ENCODE measurements around the gene TMPRSS9. TPM values are rescaled to one million over a fixed set of nuclear protein-coding genes. Genes with fewer than 3 reads are reported as not detected.

TMPRSS9 gene
- total and polyA plus RNA-seq, 12 donors, result 0.32 to 1.7 (median 1.1) TPM

GRCh38 chr19:2334986-2335846 lies 24.8 kb upstream of the TMPRSS9 start:
- WGBS, 4 donors, result 91 to 95% (median 93%) methylated on average over 25 to 26 of the region's 26 CpGs
- intact Hi-C loops (cut with DNase I), result no loop called here
- Histone ChIP-seq H3K27ac (no peak overlapping the region), H3K4me1 (replicated peaks in 1 of 2) (no peaks in the 10 kb centered on the region), H3K9me3 (replicated peaks in 1 of 3) (no peaks in the 10 kb centered on the region), H3K36me3 (replicated peaks in 1 of 2) (peaks cover 0 to 5% of the 10 kb centered on the region in 2 donors), H3K27me3 (no peaks in the 10 kb centered on the region), H3K4me3 (no peak overlapping the region)
- no peak for TF ChIP-seq CTCF (IDR thresholded peaks at IDR 0.05)
- no peak for TF ChIP-seq POLR2A (IDR thresholded peaks at IDR 0.05)
- no peak for DNase-seq

GRCh38 chr19:2335848-2336247 lies 24.2 kb upstream of the TMPRSS9 start:
- Histone ChIP-seq H3K9me3 (replicated peaks in 1 of 3) (no peaks in the 10 kb centered on the region), H3K36me3 (replicated peaks in 1 of 2) (peaks cover 0 to 5% of the 10 kb centered on the region in 2 donors), H3K27me3 (no peaks in the 10 kb centered on the region), H3K4me3 (no peak overlapping the region), H3K4me1 (replicated peaks in 1 of 2) (no peaks in the 10 kb centered on the region), H3K27ac (no peak overlapping the region)
- TF ChIP-seq POLR2A (IDR thresholded peaks at IDR 0.05) (no peak), CTCF (IDR thresholded peaks at IDR 0.05) (no peak)
- intact Hi-C loops (cut with DNase I), result no loop called here
- DNase-seq, result no peak
- WGBS, 4 donors, result 63 to 97% (median 88%) methylated on average over 3 of the region's 3 CpGs

GRCh38 chr19:2336528-2337328 lies 23.3 kb upstream of the TMPRSS9 start:
- no peak for DNase-seq
- Histone ChIP-seq H3K4me1 (replicated peaks in 1 of 2) (no peaks in the 10 kb centered on the region), H3K36me3 (replicated peaks in 1 of 2) (peaks cover 0 to 14% of the 10 kb centered on the region in 2 donors), H3K9me3 (replicated peaks in 1 of 3) (no peaks in the 10 kb centered on the region), H3K27me3 (no peaks in the 10 kb centered on the region), H3K4me3 (no peak overlapping the region), H3K27ac (no peak overlapping the region)
- intact Hi-C loops (cut with DNase I), result no loop called here
- WGBS, 4 donors, result 76 to 91% (median 84%) methylated on average over 11 to 33 of the region's 33 CpGs
- no peak for TF ChIP-seq CTCF (IDR thresholded peaks at IDR 0.05)

GRCh38 chr19:2337329-2337707 lies 22.7 kb upstream of the TMPRSS9 start:
- intact Hi-C loops (cut with DNase I), result no loop called here
- 68 to 89% (median 79%) methylated on average over 3 to 19 of the region's 19 CpGs for WGBS, 4 donors
- peak in 4 of 7 donors; percentile 26 to 83 (median 44) for DNase-seq
- Histone ChIP-seq H3K4me3 (no peak overlapping the region), H3K36me3 (replicated peaks in 1 of 2) (peaks cover 0 to 19% of the 10 kb centered on the region in 2 donors), H3K9me3 (replicated peaks in 1 of 3) (no peaks in the 10 kb centered on the region), H3K4me1 (replicated peaks in 1 of 2) (no peaks in the 10 kb centered on the region), H3K27ac (no peak overlapping the region), H3K27me3 (no peaks in the 10 kb centered on the region)
- peak in 1 of 6 experiments; percentile 19 for TF ChIP-seq CTCF (IDR thresholded peaks at IDR 0.05)
- TF ChIP-seq POLR2A (IDR thresholded peaks at IDR 0.05), result no peak

Data from adrenal gland (tissue), 12 donors.